Sigmoid colon (tissue), 7 donors: ENCODE results near the gene PPP6R3. TPM values are rescaled to one million over a fixed set of nuclear protein-coding genes. Genes with fewer than 3 reads are reported as not detected.
"Not testable (repeated sequence)": the region's sequence is repeated elsewhere in the genome, so short reads cannot be mapped to it uniquely, and the experiment has no call there.

Experiments
- DNase-seq: peaks from one replicate; pipeline ENCODE4 v3.0.0-alpha.2; 2019
- H3K27ac ChIP-seq, 4 donors: fragments of 200-600 bp; sonication (generic); one replicate each; pipeline ENCODE4 v1.5.1; 2016 to 2019; ENCODE audit warnings: mild to moderate bottlenecking in 1 of 4
- H3K27me3 ChIP-seq, 3 donors: fragments of 200-600 bp; sonication (generic); one replicate each; pipeline ENCODE4 v1.5.1; 2019; ENCODE audit warnings: mild to moderate bottlenecking in 1 of 3
- H3K36me3 ChIP-seq, 4 donors: fragments of 200-600 bp; sonication (generic); one replicate each; pipeline ENCODE4 v1.5.1; 2016 to 2019
- H3K4me1 ChIP-seq, 4 donors: fragments of 200-600 bp; sonication (generic); one replicate each; pipeline ENCODE4 v1.5.1; 2017 to 2019
- H3K4me3 ChIP-seq, 4 donors: fragments of 200-600 bp; sonication (generic); one replicate each; pipeline ENCODE4 v1.5.1; 2017 to 2019; ENCODE audit warnings: mild to moderate bottlenecking in 2 of 4, moderate library complexity in 1 of 4
- H3K9me3 ChIP-seq, 4 donors: fragments of 200-600 bp in 3 of 4; sonication (generic) in 3 of 4; one replicate each; pipeline versions ENCODE4 v1.5.1 to v1.6.1; 2013 to 2019
- EP300 ChIP-seq, 4 donors: sonication (generic); formaldehyde crosslinking; IDR thresholded peaks; one replicate each; pipeline ENCODE4 v1.6.1; 2017; ENCODE audit warnings: antibody characterized with exemption in 4 of 4
- POLR2A ChIP-seq, 2 donors: fragments of 450-650 bp; IDR thresholded peaks; one replicate each; pipeline ENCODE4 v1.6.1; 2016; ENCODE audit warnings: antibody characterized with exemption in 2 of 2, mild to moderate bottlenecking in 2 of 2, moderate library complexity in 2 of 2
- POLR2AphosphoS5 ChIP-seq, 4 donors: sonication (generic); formaldehyde crosslinking; IDR thresholded peaks; one replicate each; pipeline ENCODE4 v1.6.1; 2017; ENCODE audit warnings: antibody characterized with exemption in 4 of 4
- WGBS, 2 donors: extraction: QIAGEN DNeasy Blood & Tissue Kit; methylation state at CpG; one replicate each; pipeline ENCODE4 v1.1.7; 2013; 5-methylcytosine and 5-hydroxymethylcytosine counted together
- intact Hi-C: fragments of 100-400 bp; cut with DNase I; formaldehyde crosslinking; loops from one replicate; pipeline ENCODE4 v1.15.1; 2023
- polyA plus RNA-seq, 3 donors: library from polyadenylated mRNA; stranded (reverse); fragments of 200-250 nt; gene quantifications; one replicate each; pipeline ENCODE4 v1.2.3, GENCODE V29; 2013
- total RNA-seq, 4 donors: library from RNA; depleted of rRNA; stranded (reverse); fragments of >200 nt; gene quantifications; one replicate each; pipeline ENCODE4 v1.1.0, GENCODE V29; 2016
- TF ChIP-seq, protein P1 (sequence below), 4 experiments: fragments of 450-650 bp in 3 of 4; fragments of 200-600 bp in 1 of 4; IDR thresholded peaks; one replicate each; pipeline ENCODE4 v1.5.1; 2016 to 2019; ENCODE audit warnings: antibody characterized with exemption in 4 of 4, mild to moderate bottlenecking in 3 of 4, moderate library complexity in 2 of 4
- donor health status: healthy with polysubstance abuse.
- donor health status: Bipolar disorder and iron deficiency.
- donor health status: healthy.

Gene PPP6R3
- total and polyA plus RNA-seq, 7 donors: 24.0 to 157 (median 133) TPM

DNA sequence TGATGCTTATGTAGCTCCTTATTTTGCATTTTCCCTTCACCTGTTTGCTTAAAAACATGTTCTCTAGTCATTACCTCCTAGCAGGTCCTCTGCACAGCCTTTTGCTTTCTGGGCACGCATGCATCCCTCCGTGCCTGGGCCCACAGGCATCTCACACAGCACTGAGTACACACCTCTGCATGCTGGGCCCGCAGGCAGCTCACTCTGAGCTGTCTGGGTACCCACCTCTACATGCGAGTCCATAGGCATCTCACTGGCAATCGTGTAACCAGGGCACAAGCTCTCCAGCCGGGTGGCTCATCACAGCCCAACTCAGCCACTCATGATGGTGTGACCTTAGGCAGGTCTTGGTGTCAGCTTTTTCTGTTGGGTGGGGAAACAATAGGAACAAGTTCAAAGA is 155.1 kb downstream of the PPP6R3 start:
- WGBS, 2 donors: 87 to 93% methylated on average over 6 of the region's 6 CpGs
- no peaks in the 10 kb centered on the region for H3K9me3 ChIP-seq
- no peaks in the 10 kb centered on the region for H3K4me1 ChIP-seq
- no peak overlapping the region for H3K27ac ChIP-seq
- no peaks in the 10 kb centered on the region for H3K27me3 ChIP-seq
- TF ChIP-seq POLR2A (IDR thresholded peaks at IDR 0.05): no peak
- peak in 1 of 4 donors; percentile 4 for TF ChIP-seq POLR2AphosphoS5 (IDR thresholded peaks at IDR 0.05)
- TF ChIP-seq, protein P1, sequence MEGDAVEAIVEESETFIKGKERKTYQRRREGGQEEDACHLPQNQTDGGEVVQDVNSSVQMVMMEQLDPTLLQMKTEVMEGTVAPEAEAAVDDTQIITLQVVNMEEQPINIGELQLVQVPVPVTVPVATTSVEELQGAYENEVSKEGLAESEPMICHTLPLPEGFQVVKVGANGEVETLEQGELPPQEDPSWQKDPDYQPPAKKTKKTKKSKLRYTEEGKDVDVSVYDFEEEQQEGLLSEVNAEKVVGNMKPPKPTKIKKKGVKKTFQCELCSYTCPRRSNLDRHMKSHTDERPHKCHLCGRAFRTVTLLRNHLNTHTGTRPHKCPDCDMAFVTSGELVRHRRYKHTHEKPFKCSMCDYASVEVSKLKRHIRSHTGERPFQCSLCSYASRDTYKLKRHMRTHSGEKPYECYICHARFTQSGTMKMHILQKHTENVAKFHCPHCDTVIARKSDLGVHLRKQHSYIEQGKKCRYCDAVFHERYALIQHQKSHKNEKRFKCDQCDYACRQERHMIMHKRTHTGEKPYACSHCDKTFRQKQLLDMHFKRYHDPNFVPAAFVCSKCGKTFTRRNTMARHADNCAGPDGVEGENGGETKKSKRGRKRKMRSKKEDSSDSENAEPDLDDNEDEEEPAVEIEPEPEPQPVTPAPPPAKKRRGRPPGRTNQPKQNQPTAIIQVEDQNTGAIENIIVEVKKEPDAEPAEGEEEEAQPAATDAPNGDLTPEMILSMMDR (IDR thresholded peaks at IDR 0.05): no peak
- intact Hi-C loops: no loop called here
- peaks cover 19 to 59% (median 29%) of the 10 kb centered on the region in 4 donors for H3K36me3 ChIP-seq
- DNase-seq: no peak
- H3K4me3 ChIP-seq: no peak overlapping the region

DNA sequence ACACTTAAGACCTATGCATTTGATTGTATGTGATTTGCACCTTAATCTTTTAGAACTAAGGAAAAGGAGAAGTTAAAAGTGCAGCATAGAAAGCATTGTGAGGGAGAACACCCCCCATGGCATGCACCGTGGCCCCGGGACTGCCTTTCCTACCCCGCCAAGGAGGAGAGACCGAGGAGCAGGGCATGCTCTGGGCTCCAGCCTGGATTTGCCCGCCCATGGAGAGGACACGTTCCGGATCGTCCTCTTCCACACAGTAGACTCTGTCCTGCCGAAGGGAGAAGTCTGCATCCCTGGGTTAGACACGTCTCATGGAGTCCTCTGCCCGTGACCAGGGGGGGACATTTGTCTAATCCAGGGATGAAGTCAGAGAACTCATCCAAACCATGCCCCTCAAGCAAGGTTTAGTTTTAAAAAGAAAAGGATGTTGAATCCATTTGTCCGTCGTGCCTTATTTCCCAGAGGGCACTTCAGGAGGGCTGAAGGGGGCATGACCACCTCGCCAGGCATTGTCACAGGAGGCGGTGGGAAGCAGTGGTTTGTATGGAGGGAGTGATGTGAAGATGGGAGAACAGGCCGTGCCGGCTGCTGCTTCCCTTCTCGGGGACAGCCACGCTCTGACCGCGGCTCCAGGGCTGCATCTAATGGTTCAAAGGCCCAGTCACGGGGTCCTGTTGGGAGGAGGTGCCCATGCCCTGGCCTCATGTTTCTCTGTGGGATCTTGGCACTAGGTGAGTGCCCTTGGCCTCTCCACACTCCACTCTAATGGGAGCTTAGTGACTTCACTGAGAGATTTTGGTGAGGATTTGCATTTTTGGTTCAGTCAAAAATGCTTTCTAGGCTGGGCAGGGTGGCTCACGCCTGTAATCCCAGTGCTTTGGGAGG is 157.6 kb downstream of the PPP6R3 start:
- 88 to 93% methylated on average over 23 of the region's 23 CpGs for WGBS, 2 donors

DNA sequence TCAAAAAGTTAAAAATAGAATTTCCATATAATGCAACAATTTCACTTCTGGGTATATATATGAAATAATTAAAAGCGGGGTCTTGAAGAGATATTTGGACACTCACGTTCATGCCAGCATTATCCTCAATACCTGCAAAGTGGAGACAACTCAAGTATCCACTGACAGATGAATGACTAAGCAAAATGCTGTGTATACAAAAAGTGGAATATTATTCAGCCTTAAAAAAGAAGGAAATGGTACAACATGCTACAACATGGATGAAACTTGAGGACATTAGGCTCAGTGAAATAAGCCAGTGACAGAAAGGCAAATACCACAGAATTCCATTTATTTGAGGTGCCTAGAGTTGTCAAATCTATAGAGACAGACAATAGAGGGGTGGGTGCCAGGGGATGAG is 161.3 kb downstream of the PPP6R3 start:
- H3K4me3 ChIP-seq: no peak overlapping the region
- H3K4me1 ChIP-seq: no peaks in the 10 kb centered on the region
- H3K9me3 ChIP-seq: no peaks in the 10 kb centered on the region
- TF ChIP-seq EP300 (IDR thresholded peaks at IDR 0.05): no peak
- no peak for TF ChIP-seq POLR2A (IDR thresholded peaks at IDR 0.05)
- TF ChIP-seq POLR2AphosphoS5 (IDR thresholded peaks at IDR 0.05): no peak
- TF ChIP-seq, protein P1 (IDR thresholded peaks at IDR 0.05): no peak
- no peaks in the 10 kb centered on the region for H3K27me3 ChIP-seq
- H3K36me3 ChIP-seq: no peaks in the 10 kb centered on the region
- WGBS, 2 donors: 93 to 95% methylated on average over 2 of the region's 2 CpGs
- H3K27ac ChIP-seq: no peak overlapping the region
- intact Hi-C loops: no loop called here
- no peak for DNase-seq

More for the DNA sequence above, 157.6 kb downstream of the PPP6R3 start:
- H3K27ac ChIP-seq: no peak overlapping the region
- TF ChIP-seq EP300 (IDR thresholded peaks at IDR 0.05) (no peak), POLR2A (IDR thresholded peaks at IDR 0.05) (no peak), POLR2AphosphoS5 (IDR thresholded peaks at IDR 0.05) (no peak)
- TF ChIP-seq, protein P1 (IDR thresholded peaks at IDR 0.05): no peak
- H3K36me3 ChIP-seq: peaks cover 5 to 34% (median 7%) of the 10 kb centered on the region in 4 donors
- no peaks in the 10 kb centered on the region for H3K4me1 ChIP-seq
- DNase-seq: no peak
- H3K27me3 ChIP-seq: no peaks in the 10 kb centered on the region
- intact Hi-C loops: no loop called here
- H3K4me3 ChIP-seq: no peak overlapping the region
- H3K9me3 ChIP-seq: no peaks in the 10 kb centered on the region

DNA sequence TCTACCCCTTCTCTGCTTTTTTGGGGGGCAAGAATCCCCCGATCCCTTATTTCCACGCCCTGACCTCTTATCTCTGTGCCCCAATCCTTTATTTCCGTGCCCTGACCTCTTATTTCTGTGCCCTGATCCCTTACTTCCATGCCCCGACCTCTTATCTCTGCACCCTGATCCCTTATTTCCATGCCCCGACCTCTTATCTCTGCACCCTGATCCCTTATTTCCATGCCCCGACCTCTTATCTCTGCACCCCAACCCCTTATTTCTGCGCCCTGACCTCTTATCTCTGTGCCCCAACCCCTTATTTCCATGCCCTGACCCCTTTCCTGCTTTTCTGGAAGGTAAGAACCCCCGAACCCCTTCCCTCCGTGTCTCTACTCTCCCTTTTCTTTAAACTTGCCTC is 163.2 kb downstream of the PPP6R3 start:
- H3K27ac ChIP-seq, H3K4me3 ChIP-seq, H3K36me3 ChIP-seq, H3K27me3 ChIP-seq, DNase-seq, H3K9me3 ChIP-seq, intact Hi-C loops, H3K4me1 ChIP-seq: not testable (repeated sequence)
- 51 to 86% methylated on average over 9 of the region's 9 CpGs for WGBS, 2 donors

DNA sequence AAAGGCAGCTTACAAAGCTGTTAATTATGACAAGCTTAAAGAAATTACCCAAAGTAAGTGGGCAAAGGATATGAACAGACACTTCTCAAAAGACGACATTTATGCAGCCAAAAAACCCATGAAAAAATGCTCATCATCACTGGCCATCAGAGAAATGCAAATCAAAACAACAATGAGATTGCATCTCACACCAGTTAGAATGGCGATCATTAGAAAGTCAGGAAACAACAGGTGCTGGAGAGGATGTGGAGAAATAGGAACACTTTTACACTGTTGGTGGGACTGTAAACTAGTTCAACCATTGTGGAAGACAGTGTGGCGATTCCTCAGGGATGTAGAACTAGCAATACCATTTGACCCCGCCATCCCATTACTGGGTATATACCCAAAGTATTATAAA is 164.5 kb downstream of the PPP6R3 start:
- H3K27me3 ChIP-seq, H3K9me3 ChIP-seq, H3K4me3 ChIP-seq, H3K27ac ChIP-seq, intact Hi-C loops, DNase-seq, H3K36me3 ChIP-seq, H3K4me1 ChIP-seq: not testable (repeated sequence)
- 89 to 93% methylated on average over 4 of the region's 4 CpGs for WGBS, 2 donors

DNA sequence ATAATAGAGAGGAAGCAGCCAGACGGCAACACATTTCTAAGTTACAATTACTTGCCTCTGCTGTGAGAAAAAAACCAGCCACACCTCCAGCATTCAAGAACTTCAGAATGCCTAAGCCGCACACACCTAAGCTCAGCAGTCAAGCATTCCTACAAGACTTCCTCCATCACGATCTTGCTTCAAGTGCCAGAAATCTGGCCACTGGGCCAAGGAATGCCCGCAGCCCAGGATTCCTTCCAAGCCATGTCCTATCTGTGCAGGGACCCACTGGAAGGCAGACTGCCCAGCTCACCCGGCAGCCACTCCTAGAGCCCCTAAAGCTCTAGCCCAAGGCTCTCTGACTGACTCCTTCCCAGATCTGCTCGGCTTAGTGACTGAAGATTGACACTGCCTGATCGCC is 165.7 kb downstream of the PPP6R3 start:
- intact Hi-C loops, H3K27me3 ChIP-seq, H3K36me3 ChIP-seq, H3K9me3 ChIP-seq, H3K4me1 ChIP-seq, H3K27ac ChIP-seq, H3K4me3 ChIP-seq, DNase-seq: not testable (repeated sequence)
- 90 to 91% methylated on average over 7 of the region's 7 CpGs for WGBS, 2 donors

DNA sequence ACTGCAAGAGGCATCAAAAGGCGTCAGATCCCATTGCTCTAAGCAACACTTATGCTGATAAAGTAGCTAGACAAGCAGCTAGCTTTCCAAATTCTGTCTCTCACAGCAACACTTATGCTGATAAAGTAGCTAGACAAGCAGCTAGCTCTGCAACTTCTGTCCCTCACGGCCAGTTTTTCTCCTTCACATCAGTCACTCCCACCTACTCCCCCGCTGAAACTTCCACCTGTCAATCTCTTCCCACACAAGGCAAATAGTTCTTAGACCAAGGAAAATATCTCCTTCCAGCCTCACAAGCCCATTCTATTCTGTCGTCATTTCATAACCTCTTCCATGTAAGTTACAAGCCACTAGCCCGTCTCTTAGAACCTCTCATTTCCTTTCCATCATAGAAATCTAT is 168.3 kb downstream of the PPP6R3 start:
- H3K27me3 ChIP-seq, H3K27ac ChIP-seq, H3K4me1 ChIP-seq, intact Hi-C loops, DNase-seq, H3K36me3 ChIP-seq, H3K4me3 ChIP-seq, H3K9me3 ChIP-seq: not testable (repeated sequence)
- 89 to 90% methylated on average over 5 of the region's 5 CpGs for WGBS, 2 donors

DNA sequence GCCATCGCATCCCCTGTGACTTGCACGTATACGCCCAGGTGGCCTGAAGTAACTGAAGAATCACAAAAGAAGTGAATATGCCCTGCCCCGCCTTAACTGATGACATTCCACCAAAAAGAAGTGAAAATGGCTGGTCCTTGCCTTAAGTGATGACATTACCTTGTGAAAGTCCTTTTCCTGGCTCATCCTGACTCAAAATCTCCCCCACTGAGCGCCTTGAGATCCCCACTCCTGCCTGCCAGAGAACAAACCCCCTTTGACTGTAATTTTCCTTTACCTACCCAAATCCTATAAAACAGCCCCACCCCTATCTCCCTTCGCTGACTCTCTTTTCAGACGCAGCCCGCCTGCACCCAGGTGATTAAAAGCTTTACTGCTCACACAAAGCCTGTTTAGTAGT is 171.8 kb downstream of the PPP6R3 start:
- 81 to 87% methylated on average over 8 of the region's 8 CpGs for WGBS, 2 donors
- H3K4me1 ChIP-seq, H3K27ac ChIP-seq, intact Hi-C loops, DNase-seq, H3K9me3 ChIP-seq, H3K36me3 ChIP-seq, H3K4me3 ChIP-seq, H3K27me3 ChIP-seq: not testable (repeated sequence)
